ENCODE data around the gene PTGER4.
"Not testable (repeated sequence)": the region's sequence is repeated elsewhere in the genome, so short reads cannot be mapped to it uniquely, and the experiment has no call there.

The PTGER4 gene

GRCh38 chr5:40720069-40720468 is 40.4 kb downstream of the PTGER4 start:
- H3K27ac ChIP-seq: no peak overlapping the region
- no peak for TF ChIP-seq ZFX (IDR thresholded peaks at IDR 0.05; ENCODE audit: borderline replicate concordance)
- TF ChIP-seq, protein P1, sequence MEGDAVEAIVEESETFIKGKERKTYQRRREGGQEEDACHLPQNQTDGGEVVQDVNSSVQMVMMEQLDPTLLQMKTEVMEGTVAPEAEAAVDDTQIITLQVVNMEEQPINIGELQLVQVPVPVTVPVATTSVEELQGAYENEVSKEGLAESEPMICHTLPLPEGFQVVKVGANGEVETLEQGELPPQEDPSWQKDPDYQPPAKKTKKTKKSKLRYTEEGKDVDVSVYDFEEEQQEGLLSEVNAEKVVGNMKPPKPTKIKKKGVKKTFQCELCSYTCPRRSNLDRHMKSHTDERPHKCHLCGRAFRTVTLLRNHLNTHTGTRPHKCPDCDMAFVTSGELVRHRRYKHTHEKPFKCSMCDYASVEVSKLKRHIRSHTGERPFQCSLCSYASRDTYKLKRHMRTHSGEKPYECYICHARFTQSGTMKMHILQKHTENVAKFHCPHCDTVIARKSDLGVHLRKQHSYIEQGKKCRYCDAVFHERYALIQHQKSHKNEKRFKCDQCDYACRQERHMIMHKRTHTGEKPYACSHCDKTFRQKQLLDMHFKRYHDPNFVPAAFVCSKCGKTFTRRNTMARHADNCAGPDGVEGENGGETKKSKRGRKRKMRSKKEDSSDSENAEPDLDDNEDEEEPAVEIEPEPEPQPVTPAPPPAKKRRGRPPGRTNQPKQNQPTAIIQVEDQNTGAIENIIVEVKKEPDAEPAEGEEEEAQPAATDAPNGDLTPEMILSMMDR (IDR thresholded peaks at IDR 0.05): no peak

- not testable (repeated sequence) for H3K27ac ChIP-seq
Measured at GRCh38 chr5:40722497-40722911, 42.8 kb downstream of the PTGER4 start.

GRCh38 chr5:40733434-40733833 is 53.7 kb downstream of the PTGER4 start:
- 0 out of 2 replicates have a peak overlapping the region, but pooled peaks have one; percentile 25 for H3K27ac ChIP-seq
- no peak for TF ChIP-seq ZFX (IDR thresholded peaks at IDR 0.05; ENCODE audit: borderline replicate concordance)
- TF ChIP-seq, protein P1 (IDR thresholded peaks at IDR 0.05): no peak

GRCh38 chr5:40733879-40734563 is 54.3 kb downstream of the PTGER4 start:
- H3K27ac ChIP-seq: peak overlapping the region; percentile 25; the same call in 1 of the 2 replicates
- no peak for TF ChIP-seq ZFX (IDR thresholded peaks at IDR 0.05; ENCODE audit: borderline replicate concordance)
- TF ChIP-seq, protein P1 (IDR thresholded peaks at IDR 0.05): no peak

- no peak overlapping the region for H3K27ac ChIP-seq
- TF ChIP-seq, protein P1 (IDR thresholded peaks at IDR 0.05): no peak
- TF ChIP-seq ZFX (IDR thresholded peaks at IDR 0.05; ENCODE audit: borderline replicate concordance): no peak
Measured at GRCh38 chr5:40734986-40735385, 55.3 kb downstream of the PTGER4 start.

DNA sequence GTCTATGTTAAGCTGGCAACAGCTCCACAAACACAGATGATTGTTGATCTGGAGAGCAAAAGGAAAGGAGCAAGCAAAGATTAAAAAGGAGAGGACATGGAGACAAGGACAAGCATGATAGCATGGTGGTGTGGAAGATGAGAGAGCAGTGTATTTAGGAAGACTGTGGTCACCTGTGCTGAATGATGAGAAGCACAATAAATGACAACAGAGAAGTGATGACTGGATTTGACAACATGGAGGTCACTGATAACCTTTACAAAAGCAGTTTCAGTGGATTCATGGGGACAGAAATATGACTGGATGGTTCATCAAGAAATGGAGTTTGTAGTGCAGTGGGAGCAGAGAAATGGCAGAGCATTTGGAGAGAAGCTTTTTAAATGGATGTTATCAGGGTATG is 55.9 kb downstream of the PTGER4 start:
- TF ChIP-seq ZFX (IDR thresholded peaks at IDR 0.05; ENCODE audit: borderline replicate concordance): no peak
- TF ChIP-seq, protein P1 (IDR thresholded peaks at IDR 0.05): no peak

GRCh38 chr5:40736103-40736875 is 56.6 kb downstream of the PTGER4 start:
- TF ChIP-seq, protein P1 (IDR thresholded peaks at IDR 0.05): peak; percentile 88
- TF ChIP-seq ZFX (IDR thresholded peaks at IDR 0.05; ENCODE audit: borderline replicate concordance): no peak
- H3K27ac ChIP-seq: no peak overlapping the region

More for the DNA sequence above, 55.9 kb downstream of the PTGER4 start:
- H3K27ac ChIP-seq: no peak overlapping the region

Data from 22Rv1 (cell line).